ENCODE results near the gene PTBP3.

The PTBP3 gene

DNA sequence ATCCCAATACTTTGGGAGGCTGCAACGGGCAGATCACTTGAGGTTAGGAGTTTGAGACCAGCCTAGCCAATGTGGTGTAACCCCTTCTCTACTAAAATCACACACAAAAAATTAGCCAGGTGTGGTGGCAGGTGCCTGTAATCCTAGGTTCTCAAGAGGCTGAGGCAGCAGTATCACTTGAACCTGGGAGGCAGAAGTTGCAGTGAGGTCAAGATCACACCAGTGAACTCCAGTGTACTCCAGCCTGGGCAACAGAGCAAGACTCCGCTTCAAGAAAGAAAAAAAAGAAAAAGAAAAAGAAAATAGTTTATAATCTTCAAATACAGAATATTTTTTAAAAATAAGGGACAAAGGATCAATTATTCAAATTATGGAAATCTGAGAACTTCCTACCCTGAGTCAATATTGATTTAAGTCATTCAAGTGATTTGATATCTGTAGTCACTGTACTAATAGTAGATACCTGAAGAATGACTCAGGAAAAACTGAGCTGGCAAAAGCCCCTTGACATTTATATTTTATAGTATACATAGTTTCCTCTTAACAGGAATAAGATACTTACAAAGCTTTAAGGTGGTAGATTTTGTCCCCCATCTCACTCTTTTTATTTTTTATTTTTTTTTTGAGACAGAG, 61.8 kb downstream of the PTBP3 start:
- no peak for DNase-seq (ENCODE audit: low read depth, low spot score)

DNA sequence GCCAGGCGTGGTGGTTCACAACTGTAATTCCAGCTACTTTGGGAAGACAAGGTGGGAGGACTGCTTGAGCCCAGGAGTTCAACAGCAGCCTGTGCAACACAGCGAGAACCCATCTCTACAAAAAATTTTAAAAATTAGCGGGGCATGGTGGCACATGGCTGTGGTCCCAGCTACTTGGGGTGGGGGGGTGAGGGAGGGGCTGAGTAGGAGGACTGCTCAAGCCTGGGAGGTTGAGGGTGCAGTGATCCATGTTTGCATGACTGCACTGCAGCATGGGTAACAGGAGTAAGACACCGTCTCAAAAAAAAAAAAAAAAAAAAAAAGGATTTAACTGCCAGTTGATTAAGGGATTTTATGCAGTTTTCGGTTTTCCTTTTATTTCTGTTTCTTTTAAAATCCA, 65.0 kb downstream of the PTBP3 start:
- no peak for DNase-seq (ENCODE audit: low read depth, low spot score)

DNA sequence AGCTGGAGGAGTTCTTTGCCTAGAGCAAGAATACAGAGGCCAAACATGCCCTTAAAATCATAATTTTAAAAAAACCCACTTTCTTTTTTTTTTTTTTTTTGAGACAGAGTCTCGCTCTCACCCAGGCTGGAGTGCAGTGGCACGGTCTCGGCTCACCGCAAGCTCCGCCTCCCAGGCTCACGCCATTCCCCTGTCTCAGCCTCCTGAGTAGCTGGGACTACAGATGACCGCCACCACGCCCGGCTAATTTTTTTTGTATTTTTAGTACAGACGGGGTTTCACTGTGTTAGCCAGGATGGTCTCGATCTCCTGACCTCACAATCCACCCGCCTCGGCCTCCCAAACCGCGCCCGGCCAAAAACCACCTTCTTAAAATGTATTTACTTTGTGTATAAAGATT, 66.3 kb downstream of the PTBP3 start:
- peak; percentile 13 for DNase-seq (ENCODE audit: low read depth, low spot score)

DNA sequence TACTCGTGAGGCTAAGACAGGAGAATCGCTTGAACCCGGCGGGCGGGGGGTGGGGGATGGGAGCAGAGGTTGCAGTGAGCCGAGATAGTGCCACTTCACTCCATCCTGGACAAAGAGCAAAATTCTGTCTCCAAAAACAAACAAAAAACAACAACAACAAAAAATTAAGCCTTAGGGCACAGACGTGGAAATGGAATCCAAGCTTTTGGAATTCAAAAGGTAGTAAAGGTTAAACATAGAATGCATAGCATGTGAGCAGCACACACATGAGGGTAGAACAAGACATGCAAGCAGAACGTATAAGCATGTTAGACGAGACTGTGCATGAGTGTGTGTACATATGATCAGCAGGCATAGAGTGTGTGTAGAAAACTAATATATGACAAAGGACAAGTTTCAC, 68.0 kb downstream of the PTBP3 start:
- DNase-seq (ENCODE audit: low read depth, low spot score) = no peak

DNA sequence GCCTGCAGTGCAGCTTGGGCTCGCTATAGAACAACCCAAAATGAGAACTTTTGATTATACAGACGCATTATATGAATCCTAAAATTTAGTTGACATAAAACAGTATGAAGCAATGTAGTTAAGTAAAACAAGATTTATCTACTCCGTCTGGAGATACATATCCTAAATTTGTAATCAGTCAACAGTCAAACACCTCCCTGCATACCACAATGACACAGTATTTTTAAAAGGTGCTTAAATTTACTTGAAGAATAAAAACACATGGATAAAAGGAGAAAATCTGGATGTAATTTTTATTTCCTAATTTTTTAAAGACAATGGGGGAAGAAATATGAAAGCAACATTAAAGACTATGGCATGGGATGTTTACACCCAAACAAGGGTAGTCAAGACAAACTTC, 70.8 kb downstream of the PTBP3 start:
- no peak for DNase-seq (ENCODE audit: low read depth, low spot score)

DNA sequence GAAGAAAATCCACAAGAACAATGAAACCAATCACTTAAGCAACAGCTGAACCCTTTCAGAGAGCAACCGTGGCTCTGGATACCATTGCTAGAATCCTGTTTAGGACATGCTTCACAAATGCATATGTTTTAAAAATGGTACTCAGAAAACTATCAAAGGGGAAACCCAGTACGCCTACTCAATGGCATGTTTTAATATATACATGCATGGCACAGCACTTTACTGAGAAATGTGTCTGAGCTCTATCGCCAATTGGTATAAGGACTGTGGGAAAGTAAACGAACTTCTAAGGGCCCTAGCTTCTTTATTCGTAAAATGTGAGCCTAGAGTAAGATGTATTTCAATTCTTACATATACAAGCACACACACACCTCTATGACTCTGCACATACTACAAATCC, 72.3 kb downstream of the PTBP3 start:
- no peak for DNase-seq (ENCODE audit: low read depth, low spot score)

DNA sequence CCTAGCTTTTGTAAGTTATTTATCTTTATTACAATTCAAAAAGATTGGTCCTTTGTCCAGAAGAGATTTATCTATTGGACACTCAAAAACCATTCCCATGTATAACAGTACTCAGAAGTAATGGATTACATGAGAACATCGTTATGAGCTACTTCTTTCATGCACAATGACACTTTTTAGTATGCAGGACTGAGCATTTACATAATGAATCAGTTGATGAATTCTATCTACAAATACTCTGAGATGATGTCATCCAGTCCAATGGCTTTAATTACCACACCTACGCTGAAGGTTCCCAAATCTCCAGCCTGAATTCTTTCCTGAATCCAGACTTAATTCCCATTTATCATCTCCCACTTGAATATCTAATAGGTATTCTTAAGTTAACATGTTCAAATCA, 75.3 kb downstream of the PTBP3 start:
- DNase-seq (ENCODE audit: low read depth, low spot score) = no peak

DNA sequence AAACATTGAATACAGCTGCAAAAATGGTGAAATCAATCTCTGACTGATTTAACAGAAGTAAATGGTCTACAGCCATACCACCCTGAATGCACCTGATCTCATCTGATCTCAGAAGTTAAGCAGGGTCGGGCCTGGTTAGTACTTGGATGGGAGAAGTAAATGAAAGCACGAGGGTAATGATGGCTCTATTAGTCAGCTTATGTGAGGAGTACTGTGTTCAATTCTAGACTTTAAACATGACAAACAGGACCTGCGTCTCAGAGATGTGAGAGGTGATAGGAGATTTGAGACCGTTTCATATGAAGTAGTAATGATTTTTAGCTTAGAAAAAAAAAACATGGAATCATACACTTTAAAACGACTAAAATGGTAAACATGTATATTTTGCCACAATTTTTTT, 81.2 kb downstream of the PTBP3 start:
- no peak for DNase-seq (ENCODE audit: low read depth, low spot score)

DNA sequence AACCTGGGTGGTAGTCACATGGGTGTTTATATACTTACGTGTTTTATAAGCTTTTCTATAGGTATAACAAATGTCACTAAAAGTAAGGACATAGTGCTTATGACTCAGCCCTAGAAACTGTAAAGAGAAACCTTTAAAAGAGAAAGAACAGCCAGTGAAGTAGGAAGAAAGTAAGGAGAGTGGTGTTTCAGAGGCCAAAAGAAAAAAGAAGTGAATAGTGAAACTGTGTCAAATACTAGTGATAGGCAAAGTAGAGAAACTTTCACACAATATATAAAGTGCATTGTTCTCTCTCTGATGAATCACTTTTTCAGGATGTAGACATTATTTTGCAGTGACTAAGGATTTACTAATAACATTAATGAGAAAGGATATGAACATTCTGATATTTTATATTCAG, 84.1 kb downstream of the PTBP3 start:
- no peak for DNase-seq (ENCODE audit: low read depth, low spot score)

DNA sequence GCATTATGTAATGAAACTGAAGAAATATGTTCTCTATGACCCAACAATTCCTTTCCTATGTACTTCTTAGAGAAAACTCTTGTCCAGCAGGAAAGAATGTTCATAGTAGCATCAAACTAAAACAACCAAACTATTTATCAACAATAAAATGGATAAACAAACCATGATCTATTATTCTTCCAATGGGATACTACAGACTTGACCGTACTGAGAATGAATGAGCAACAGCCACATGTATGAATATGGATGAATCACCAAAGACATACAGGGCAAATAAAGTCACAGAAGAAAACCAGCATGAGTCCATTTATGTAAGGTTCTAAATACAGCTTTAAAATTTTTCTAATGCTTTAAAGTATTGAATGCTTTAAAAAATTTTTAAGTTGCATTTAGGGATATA, 84.7 kb downstream of the PTBP3 start:
- no peak for DNase-seq (ENCODE audit: low read depth, low spot score)

DNA sequence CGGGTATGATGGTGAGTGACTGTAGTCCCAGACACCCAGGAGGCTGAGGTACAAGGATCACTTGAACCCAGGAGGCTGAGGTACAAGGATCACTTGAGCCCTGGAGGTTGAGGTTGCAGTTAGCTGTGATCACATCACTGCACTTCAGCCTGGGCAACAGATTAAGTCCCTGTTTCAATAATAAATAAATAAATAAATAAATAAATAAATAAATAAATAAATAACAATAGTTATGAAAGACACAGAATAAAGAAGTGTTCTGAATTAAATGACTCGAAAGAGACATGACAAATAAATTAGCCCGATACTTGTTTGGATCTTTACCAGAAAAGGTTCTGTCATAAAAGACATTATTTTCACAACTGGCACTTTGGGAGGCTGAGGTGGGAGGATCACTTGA, 86.3 kb downstream of the PTBP3 start:
- no peak for DNase-seq (ENCODE audit: low read depth, low spot score)

DNA sequence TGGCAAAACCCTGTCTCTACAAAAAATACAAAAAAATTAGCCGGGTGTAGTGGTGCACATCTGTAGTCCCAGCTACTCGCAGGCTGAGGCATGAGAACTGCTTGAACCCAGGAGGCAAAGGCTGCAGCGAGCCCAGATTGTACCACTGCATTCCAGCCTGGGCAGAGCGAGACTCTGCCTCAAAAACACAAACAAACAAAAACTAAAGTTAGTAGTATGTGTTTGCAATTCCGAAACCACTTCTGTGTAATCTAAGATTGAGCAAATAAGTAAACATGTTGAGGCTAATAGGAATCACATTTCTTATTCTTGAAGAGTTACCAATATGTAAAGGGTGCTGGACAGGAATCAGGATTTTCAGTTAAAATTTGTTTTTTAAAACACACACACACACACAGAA, 88.3 kb downstream of the PTBP3 start:
- no peak for DNase-seq (ENCODE audit: low read depth, low spot score)

DNA sequence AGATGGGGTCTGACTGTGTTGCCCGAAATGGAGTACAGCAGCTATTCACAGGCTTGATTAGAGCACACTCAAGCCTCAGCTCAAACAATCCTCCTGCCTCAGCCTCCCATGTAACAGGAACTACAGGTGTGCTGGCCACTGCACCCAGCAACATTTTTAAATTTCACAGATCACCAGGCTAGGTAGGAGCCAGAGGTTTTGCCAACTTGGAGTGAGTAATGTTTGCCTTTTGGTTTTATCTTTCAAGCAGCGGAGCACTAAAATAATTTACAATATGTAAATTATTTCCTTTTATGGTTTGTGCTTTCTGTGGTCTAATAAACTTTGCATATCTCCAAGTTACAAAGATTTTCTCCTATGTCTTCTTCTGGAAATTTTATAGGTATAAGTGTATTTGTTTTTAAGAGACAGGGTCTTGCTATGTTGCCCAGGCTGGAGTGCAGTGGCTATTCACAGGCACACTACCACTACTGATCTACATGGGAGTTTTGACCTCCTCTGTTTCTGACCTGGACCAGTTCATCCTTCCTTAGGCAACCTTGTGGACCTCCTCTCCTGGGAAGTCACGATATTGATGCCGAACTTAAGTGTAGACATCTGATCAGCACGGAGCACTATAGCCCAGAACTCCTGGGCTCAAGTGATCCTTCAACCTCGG, 91.1 kb downstream of the PTBP3 start:
- no peak for DNase-seq (ENCODE audit: low read depth, low spot score)

DNA sequence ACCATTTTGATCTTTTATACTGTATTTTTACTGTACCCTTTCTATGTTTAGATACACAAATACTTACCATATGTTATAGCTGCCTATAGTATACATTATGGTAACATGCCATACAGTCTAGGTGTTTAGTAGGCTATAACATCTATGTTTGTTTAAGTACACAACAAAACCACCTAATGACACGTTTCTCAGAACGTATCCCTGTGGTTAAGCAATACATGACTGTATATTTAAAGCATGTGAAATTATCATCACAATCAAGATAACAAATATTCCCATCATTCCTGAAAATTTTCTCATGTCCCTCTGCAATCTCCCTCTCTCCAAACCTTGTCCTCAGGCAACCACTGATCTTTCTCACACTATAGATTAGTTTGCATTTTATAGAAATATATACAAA, 91.9 kb downstream of the PTBP3 start:
- no peak for DNase-seq (ENCODE audit: low read depth, low spot score)

DNA sequence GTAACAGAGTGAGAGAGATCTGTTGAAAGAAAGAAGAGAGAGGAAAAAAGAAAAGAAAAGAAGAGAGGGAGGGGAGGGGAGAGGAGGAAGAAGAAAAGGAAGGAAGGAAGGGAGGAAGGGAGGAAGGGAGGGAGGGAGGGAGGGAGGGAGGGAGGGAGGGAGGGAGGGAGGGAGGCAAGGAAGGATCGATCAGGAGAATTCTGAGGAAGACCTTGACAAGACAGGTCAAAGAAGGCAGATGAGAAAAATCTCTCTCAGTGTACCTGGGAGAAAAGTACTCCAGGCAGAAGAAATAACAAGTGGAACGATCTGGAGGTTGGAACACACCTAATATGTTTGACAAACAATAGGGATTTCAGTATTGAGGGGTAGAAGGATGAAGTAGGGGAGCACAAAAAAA, 93.7 kb downstream of the PTBP3 start:
- DNase-seq (ENCODE audit: low read depth, low spot score) = no peak

DNA sequence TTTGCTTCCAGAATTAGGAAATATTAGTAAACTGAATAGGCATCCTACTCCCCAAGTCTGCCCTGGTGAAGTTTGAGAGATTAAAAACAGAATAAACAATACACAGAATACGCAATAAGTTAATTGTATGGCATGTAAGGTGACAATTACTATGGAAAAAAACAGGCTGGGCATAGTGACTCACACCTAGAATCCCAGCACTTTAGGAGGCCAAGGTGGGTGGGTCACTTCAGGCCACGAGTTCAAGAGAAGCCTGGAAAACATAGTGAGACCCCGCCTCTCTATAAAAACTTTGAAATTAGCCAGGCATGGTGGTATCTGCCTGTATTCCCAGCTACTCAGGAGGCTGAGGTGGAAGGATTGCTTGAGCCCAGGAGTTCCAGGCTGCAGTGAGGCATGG, 94.1 kb downstream of the PTBP3 start:
- DNase-seq (ENCODE audit: low read depth, low spot score) = peak; percentile 27

DNA sequence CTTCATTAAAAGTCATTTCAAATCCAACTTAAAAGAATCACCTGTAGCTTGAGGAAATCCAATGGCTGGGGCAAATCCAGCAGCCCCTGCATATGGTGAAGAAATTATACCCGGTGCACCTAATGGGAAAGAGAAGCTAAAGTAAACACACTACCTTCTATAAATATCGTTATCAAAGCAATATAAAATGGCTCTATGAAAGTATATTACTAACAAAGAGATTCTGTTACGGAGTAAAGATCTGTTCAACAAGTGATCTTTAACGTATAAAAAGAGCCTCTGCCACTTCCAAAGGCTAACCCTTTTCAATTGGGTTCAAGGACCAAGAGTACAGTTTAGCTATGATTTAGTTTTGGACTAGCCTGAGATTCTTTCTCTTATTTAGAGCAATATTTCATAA, 98.6 kb downstream of the PTBP3 start:
- DNase-seq (ENCODE audit: low read depth, low spot score) = no peak

DNA sequence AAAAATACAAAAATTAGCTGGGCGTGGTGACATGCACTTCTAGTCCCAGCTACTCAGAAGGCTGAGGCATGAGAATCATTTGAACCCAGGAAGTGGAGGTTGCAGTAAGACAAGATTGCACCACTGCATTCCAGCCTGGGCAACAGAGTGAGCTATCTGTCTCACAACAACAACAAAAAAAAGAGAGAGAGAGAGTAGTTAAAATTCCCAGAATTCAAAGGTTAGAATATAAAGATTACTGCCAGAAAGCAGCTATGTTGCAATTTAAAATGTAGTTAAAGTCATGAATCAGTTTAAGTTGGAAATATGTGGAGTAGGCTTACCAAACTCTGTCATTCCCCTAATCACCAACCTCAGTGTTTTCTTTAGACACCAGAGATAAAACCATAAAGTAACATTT, 99.7 kb downstream of the PTBP3 start:
- DNase-seq (ENCODE audit: low read depth, low spot score) = no peak

DNA sequence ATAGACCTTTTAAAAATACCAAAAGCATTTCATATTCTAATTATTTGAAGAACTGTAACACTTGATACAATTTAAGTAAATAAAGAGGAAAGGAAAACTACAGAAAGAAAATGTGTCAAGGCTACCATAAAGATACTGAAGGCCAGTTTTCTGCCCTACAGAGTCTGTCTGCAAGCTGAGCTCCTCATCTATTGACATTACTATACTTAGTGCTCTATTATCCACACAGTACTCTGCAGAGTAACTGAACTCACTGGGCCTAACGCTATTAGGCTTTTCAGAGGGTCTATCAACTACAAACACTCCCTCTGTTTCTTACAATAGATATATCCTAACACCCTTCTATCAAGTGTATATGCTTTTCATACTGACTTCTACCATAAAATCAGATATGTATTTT, 101.2 kb downstream of the PTBP3 start:
- no peak for DNase-seq (ENCODE audit: low read depth, low spot score)

DNA sequence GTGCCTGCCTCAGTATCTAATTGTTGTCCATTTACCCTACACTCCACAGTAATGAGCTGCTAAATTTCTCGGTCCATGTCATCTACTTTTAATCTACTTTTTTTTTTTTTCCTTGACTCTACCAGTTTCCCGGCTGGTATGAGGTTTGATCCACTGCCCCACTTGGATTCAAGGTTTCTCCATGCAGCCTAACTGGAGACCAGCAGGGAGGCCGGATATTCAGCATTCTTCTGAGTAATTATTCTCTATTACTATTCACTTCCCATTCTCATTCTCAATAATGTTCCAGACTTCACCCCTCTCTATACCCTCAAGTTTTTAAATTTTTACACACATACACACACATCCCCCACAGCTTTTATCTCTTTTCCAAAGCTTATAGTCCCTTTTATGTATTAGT, 107.3 kb downstream of the PTBP3 start:
- no peak for DNase-seq (ENCODE audit: low read depth, low spot score)

DNA sequence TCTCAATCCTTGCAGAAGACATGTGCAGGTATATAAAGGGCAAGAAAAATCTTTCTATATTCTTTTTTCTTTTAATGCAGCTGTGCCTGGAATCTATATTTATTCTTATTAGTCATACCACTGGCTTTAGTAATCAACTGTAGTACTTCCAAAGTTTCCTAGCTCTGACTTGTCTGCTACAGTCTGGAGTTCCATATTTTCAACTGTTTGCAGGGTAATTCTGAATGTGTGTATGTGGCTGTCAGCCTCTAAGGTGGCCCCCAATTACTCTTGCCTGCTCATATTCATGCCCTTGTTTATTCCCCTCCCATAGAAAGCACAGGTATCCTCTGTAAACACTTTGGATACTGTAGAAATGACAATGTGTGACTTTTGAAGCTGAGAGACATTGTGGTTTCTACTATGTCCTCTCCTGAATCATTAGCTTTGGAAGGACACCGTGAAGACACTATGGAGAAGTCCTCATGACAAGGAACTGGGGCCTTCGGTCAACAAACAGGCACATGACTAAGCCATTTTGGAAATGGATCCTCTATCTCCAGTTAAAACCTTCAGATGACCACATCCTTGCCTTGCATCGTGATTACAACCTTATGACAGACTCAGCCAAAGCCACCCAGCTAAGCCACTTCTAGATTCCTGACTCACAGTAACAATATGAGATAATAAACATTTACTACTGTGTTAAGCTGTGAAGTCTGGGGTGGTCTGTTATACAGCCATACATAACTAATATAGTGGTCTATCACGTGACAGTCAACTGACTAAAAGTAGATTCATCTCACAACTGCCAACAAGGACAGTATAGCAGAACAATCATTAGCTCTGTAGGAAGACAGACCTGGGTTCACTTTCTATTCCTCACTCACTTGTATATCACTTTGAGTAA, 108.8 kb downstream of the PTBP3 start:
- DNase-seq (ENCODE audit: low read depth, low spot score) = no peak

DNA sequence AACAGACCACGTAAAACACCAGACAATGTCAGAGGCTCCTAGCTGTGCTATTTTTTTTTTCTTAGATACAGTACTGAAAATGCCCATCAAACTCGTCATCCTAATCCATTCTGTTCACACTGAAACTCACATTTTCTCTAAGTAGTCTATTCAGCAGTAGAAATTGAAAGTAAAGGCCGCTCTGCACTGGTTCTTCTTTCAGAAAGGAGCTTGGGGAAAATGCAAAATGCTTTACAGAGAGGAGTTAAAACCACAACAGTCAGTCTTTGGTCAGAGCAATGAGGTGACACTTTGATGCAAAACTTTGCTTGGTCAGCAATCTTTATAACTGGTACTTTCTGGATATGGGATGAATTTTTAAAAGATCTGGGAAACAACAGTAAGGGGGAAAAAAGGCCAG, 114.5 kb downstream of the PTBP3 start:
- DNase-seq (ENCODE audit: low read depth, low spot score) = no peak

DNA sequence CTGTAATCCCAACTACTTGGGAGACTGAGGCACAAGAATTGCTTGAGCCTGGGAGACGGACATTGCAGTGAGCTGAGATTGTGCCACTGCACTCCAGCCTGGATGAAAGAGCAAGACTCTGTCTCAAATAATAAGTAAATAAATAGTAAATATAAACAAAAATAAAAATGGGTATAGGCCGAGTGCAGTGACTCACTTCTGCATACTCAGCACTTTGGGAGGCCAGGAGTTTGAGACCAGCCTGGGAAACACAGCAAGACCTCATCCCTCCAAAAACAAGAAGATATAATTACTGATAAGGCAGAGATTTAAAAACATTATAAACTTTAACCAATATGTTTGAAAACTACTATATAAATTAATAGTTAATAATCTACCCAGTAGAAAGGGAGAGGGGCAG, 120.5 kb downstream of the PTBP3 start:
- no peak for DNase-seq (ENCODE audit: low read depth, low spot score)
